ENCODE data around the gene ADISSP.
"Not testable (repeated sequence)": the region's sequence is repeated elsewhere in the genome, so short reads cannot be mapped to it uniquely, and the experiment has no call there.

The ADISSP gene

GRCh38 chr20:3797592-3798372, 30.2 kb upstream of the ADISSP start:
- no peak for DNase-seq (ENCODE audit: low read depth)

GRCh38 chr20:3797226-3797545, 29.6 kb upstream of the ADISSP start:
- no peak for DNase-seq (ENCODE audit: low read depth)

GRCh38 chr20:3796477-3797225, 29.1 kb upstream of the ADISSP start:
- no peak for DNase-seq (ENCODE audit: low read depth)

- DNase-seq (ENCODE audit: low read depth): peak; percentile 86
Measured at GRCh38 chr20:3795511-3796468, 28.2 kb upstream of the ADISSP start, which contains the start of gene CDC25B. Gene CDC25B (plus strand): TSS chr20:3796310. CDS start chr20:3796532, 222 bp downstream.

- no peak for DNase-seq (ENCODE audit: low read depth)
Measured at GRCh38 chr20:3794701-3795420, 27.3 kb upstream of the ADISSP start.

GRCh38 chr20:3794168-3794567, 26.6 kb upstream of the ADISSP start:
- DNase-seq (ENCODE audit: low read depth): not testable (repeated sequence)

- not testable (repeated sequence) for DNase-seq (ENCODE audit: low read depth)
Measured at GRCh38 chr20:3789201-3789600, 21.6 kb upstream of the ADISSP start.

- DNase-seq (ENCODE audit: low read depth): no peak
Measured at GRCh38 chr20:3788685-3789155, 21.2 kb upstream of the ADISSP start.

GRCh38 chr20:3787324-3788014, 19.9 kb upstream of the ADISSP start:
- DNase-seq (ENCODE audit: low read depth): no peak

- peak; percentile 73 for DNase-seq (ENCODE audit: low read depth)
Measured at GRCh38 chr20:3786665-3787323, 19.2 kb upstream of the ADISSP start, which contains the start of gene CENPB. Gene CENPB (minus strand): TSS chr20:3786740. CDS start chr20:3786483, 257 bp downstream.

- DNase-seq (ENCODE audit: low read depth): no peak
Measured at GRCh38 chr20:3786126-3786484, 18.6 kb upstream of the ADISSP start.

- no peak for DNase-seq (ENCODE audit: low read depth)
Measured at GRCh38 chr20:3785240-3786125, 17.9 kb upstream of the ADISSP start.

- DNase-seq (ENCODE audit: low read depth): no peak
Measured at GRCh38 chr20:3784863-3785239, 17.3 kb upstream of the ADISSP start.

GRCh38 chr20:3784216-3784853, 16.8 kb upstream of the ADISSP start:
- DNase-seq (ENCODE audit: low read depth): no peak

- no peak for DNase-seq (ENCODE audit: low read depth)
Measured at GRCh38 chr20:3783511-3784195, 16.1 kb upstream of the ADISSP start.

- no peak for DNase-seq (ENCODE audit: low read depth)
Measured at GRCh38 chr20:3783068-3783489, 15.5 kb upstream of the ADISSP start.

- no peak for DNase-seq (ENCODE audit: low read depth)
Measured at GRCh38 chr20:3782597-3782996, 15.0 kb upstream of the ADISSP start.
